Activated naive CD8-positive, alpha-beta T cell treated with anti-CD3 and anti-CD28 coated beads, Interleukin-2, amount 10 ng/mL, durations not matched to agents 7 days and 5 days (primary cell): ENCODE results near the gene PAK4. TPM values are rescaled to one million over a fixed set of nuclear protein-coding genes. Genes with fewer than 3 reads are reported as not detected.
"Not testable (repeated sequence)": the region's sequence is repeated elsewhere in the genome, so short reads cannot be mapped to it uniquely, and the experiment has no call there.

Source experiments
- ATAC-seq: fragments of 150-1000 bp; cut with Tn5 transposase; one replicate; pipeline ENCODE4 v1.10.0; 2021; ENCODE audit warnings: low read depth, moderate library complexity
- POLR2A ChIA-PET: fragments of 350-600 bp; sonication (Branson Sonifier 250); formaldehyde crosslinking; loops from one replicate; lab custom pipeline; 2021; ENCODE audit warnings: antibody characterized with exemption; lab: Charles Lee
- DNase-seq: peaks from one replicate; pipeline ENCODE4 v3.0.0; 2021
- H3K27ac Mint-ChIP-seq: one replicate; pipeline ENCODE4 v1.8.0; 2022; ENCODE audit warnings: mild to moderate bottlenecking, mixed read lengths
- H3K27me3 Mint-ChIP-seq: one replicate; pipeline ENCODE4 v1.8.0; 2022; ENCODE audit warnings: mild to moderate bottlenecking, moderate library complexity, mixed read lengths
- H3K36me3 Mint-ChIP-seq: one replicate; pipeline ENCODE4 v1.8.0; 2021; ENCODE audit warnings: mild to moderate bottlenecking, mixed read lengths
- H3K4me1 Mint-ChIP-seq: one replicate; pipeline ENCODE4 v1.8.0; 2021; ENCODE audit warnings: mixed read lengths
- H3K4me3 Mint-ChIP-seq: one replicate; pipeline ENCODE4 v1.8.0; 2022; ENCODE audit warnings: mild to moderate bottlenecking, moderate library complexity, mixed read lengths
- H3K9me3 Mint-ChIP-seq: one replicate; pipeline ENCODE4 v1.8.0; 2021; ENCODE audit warnings: mixed read lengths
- total RNA-seq, 2 experiments: library from RNA; stranded (reverse); gene quantifications; one replicate each; pipeline ENCODE4 v1.2.3, GENCODE V29; 2021

The PAK4 gene
- total RNA-seq, 2 experiments from 2014 or later = 16.1 to 17.1 TPM

- Mint-ChIP-seq H3K4me1 (peaks cover 9% of the 10 kb centered on the region), H3K27ac (no peak overlapping the region), H3K36me3 (no peaks in the 10 kb centered on the region), H3K27me3 (peaks cover 79% of the 10 kb centered on the region), H3K4me3 (no peak overlapping the region), H3K9me3 (no peaks in the 10 kb centered on the region)
- DNase-seq (no peak), ATAC-seq (no peak)
- POLR2A ChIA-PET = no interaction called here
Observed at GRCh38 chr19:39200803-39201115, 75.2 kb downstream of the PAK4 start.

- POLR2A ChIA-PET = no interaction called here
- no peaks in the 10 kb centered on the region for H3K9me3 Mint-ChIP-seq
- H3K27ac Mint-ChIP-seq = no peak overlapping the region
- peaks cover 63% of the 10 kb centered on the region for H3K27me3 Mint-ChIP-seq
- H3K36me3 Mint-ChIP-seq = no peaks in the 10 kb centered on the region
- ATAC-seq (no peak), DNase-seq (no peak)
- H3K4me1 Mint-ChIP-seq = peaks cover 2% of the 10 kb centered on the region
- no peak overlapping the region for H3K4me3 Mint-ChIP-seq
Observed at GRCh38 chr19:39202998-39203355, 77.4 kb downstream of the PAK4 start.

GRCh38 chr19:39203372-39204341 lies 78.1 kb downstream of the PAK4 start, which contains the start of gene SYCN:
Gene SYCN (minus strand): TSS chr19:39204263. CDS start chr19:39204254, 9 bp downstream.
- Mint-ChIP-seq H3K4me3 (no peak within 1 kb of the TSS), H3K9me3 (no peaks in the 10 kb centered on the region), H3K4me1 (peaks cover 2% of the 10 kb centered on the region), H3K36me3 (no peaks in the 10 kb centered on the region), H3K27me3 (peaks cover 57% of the 10 kb centered on the region), H3K27ac (no peak within 1 kb of the TSS)
- DNase-seq (no peak), ATAC-seq (no peak)
- POLR2A ChIA-PET = no interaction called here

GRCh38 chr19:39205449-39205764 lies 79.8 kb downstream of the PAK4 start:
- no peaks in the 10 kb centered on the region for H3K9me3 Mint-ChIP-seq
- POLR2A ChIA-PET = no interaction called here
- ATAC-seq (no peak), DNase-seq (no peak)
- H3K27me3 Mint-ChIP-seq = peaks cover 47% of the 10 kb centered on the region
- no peaks in the 10 kb centered on the region for H3K36me3 Mint-ChIP-seq
- no peaks in the 10 kb centered on the region for H3K4me1 Mint-ChIP-seq
- H3K27ac Mint-ChIP-seq = no peak overlapping the region
- no peak overlapping the region for H3K4me3 Mint-ChIP-seq

- no peaks in the 10 kb centered on the region for H3K36me3 Mint-ChIP-seq
- no peaks in the 10 kb centered on the region for H3K4me1 Mint-ChIP-seq
- no peak overlapping the region for H3K4me3 Mint-ChIP-seq
- peaks cover 41% of the 10 kb centered on the region for H3K27me3 Mint-ChIP-seq
- no peaks in the 10 kb centered on the region for H3K9me3 Mint-ChIP-seq
- no peak for DNase-seq
- POLR2A ChIA-PET = no interaction called here
- H3K27ac Mint-ChIP-seq = no peak overlapping the region
- no peak for ATAC-seq
Observed at GRCh38 chr19:39206122-39206521, 80.5 kb downstream of the PAK4 start.

DNA sequence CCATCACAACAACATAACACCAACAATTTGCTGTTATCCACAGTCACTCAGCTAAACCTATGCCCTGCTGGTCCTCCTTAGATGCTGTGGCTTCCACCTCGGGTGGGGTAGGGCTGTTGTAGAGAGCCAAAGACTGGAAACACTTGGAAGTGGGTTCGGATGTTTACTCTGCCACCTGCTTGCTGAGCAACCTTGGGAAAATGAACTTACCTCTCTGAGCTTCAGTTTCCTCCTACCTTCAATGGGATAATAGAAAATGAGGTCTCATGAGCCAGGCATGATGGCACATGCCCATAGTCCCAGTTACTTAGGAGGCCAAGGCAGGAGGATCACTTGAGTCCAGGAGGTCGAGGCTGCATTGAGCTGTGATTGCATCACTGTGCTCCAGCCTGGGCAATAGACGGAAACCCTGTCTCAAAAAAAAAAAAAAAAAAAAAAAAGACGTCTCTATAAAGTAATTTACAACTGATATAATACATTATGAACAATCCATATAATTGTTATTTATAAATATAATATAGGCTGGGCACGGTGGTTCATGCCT lies 81.8 kb downstream of the PAK4 start:
- DNase-seq = no peak
- H3K36me3 Mint-ChIP-seq = no peaks in the 10 kb centered on the region
- H3K27ac Mint-ChIP-seq = no peak overlapping the region
- peaks cover 31% of the 10 kb centered on the region for H3K27me3 Mint-ChIP-seq
- POLR2A ChIA-PET = interaction anchor here (0.6 kb wide), 1 partner anchor 609 kb away, joined by 5 read pairs; no protein-coding TSS in a partner anchor
- no peaks in the 10 kb centered on the region for H3K9me3 Mint-ChIP-seq
- no peak overlapping the region for H3K4me3 Mint-ChIP-seq
- no peaks in the 10 kb centered on the region for H3K4me1 Mint-ChIP-seq
- ATAC-seq = no peak

DNA sequence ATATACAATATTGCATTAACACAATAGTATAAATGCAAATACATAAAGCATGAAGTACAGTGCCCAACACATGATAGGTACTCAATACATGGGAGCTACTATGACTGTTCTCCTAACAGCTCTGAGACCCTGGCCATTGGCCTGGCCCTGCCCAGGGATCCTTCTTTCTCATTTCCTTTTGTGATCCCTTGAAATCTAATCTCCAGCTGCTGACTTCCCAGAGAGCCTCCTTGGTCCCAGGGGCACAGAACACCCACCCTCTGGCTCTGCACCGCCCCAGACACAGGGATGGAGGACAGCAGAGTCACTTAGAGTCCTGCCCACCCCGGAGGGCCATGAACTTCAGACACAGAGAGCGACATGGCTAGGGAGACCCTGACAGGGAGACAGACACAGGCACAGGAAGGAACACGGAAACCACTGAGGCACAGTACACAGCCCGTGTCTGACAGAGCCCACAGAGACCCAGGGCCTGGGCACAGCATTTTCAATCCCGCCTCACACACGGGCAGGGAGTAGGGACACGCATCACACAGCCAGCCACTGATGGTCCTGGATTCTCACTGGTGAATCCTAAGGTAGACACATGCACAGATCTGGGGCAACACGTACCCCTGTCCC lies 82.7 kb downstream of the PAK4 start:
- no peak for ATAC-seq
- no peak overlapping the region for H3K4me3 Mint-ChIP-seq
- POLR2A ChIA-PET = no interaction called here
- H3K36me3 Mint-ChIP-seq = no peaks in the 10 kb centered on the region
- H3K4me1 Mint-ChIP-seq = no peaks in the 10 kb centered on the region
- H3K9me3 Mint-ChIP-seq = no peaks in the 10 kb centered on the region
- peaks cover 21% of the 10 kb centered on the region for H3K27me3 Mint-ChIP-seq
- no peak for DNase-seq
- no peak overlapping the region for H3K27ac Mint-ChIP-seq

- Mint-ChIP-seq H3K4me3 (no peak overlapping the region), H3K9me3 (no peaks in the 10 kb centered on the region), H3K36me3 (no peaks in the 10 kb centered on the region), H3K4me1 (no peaks in the 10 kb centered on the region), H3K27me3 (peaks cover 14% of the 10 kb centered on the region), H3K27ac (no peak overlapping the region)
- no peak for DNase-seq
- POLR2A ChIA-PET = no interaction called here
- ATAC-seq = no peak
Observed at GRCh38 chr19:39209196-39209595, 83.6 kb downstream of the PAK4 start.

DNA sequence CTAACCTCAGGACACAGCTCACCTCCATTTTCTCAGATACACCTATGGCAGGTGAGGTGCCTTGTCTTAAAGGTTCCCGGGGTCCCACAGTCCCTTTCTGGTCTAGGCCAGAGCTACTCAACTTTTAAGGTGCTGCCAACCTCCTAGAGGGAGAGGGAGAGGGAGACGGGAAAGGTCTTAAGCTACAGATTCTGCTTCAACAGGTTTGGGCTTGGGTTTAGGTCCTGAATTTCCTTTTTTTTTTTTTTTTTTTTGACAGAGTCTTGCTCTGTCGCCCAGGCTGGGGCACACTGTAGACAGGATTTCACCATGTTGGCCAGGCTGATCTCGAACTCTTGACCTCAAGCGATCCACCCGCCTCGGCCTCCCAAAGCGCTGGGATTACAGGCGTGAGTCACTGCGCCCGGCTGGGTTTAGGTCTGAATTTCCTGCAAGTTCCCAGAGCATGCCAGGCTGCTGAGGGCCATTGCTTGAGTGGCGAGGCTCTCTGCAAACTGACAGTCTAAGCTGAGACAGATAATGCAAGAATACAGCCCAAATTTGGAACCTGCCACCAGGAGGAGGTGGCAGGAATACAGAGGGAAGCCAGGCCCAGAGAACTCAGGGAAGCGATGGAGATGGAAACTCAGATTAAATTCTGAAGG lies 86.3 kb downstream of the PAK4 start:
- POLR2A ChIA-PET = interaction anchor here (1.0 kb wide), 1 partner anchor 115 kb away, joined by 6 read pairs; no protein-coding TSS in a partner anchor
- DNase-seq (no peak), ATAC-seq (peak; percentile 22)
- Mint-ChIP-seq H3K27ac (no peak overlapping the region), H3K9me3 (no peaks in the 10 kb centered on the region), H3K36me3 (no peaks in the 10 kb centered on the region), H3K27me3 (no peaks in the 10 kb centered on the region), H3K4me3 (no peak overlapping the region), H3K4me1 (no peaks in the 10 kb centered on the region)

DNA sequence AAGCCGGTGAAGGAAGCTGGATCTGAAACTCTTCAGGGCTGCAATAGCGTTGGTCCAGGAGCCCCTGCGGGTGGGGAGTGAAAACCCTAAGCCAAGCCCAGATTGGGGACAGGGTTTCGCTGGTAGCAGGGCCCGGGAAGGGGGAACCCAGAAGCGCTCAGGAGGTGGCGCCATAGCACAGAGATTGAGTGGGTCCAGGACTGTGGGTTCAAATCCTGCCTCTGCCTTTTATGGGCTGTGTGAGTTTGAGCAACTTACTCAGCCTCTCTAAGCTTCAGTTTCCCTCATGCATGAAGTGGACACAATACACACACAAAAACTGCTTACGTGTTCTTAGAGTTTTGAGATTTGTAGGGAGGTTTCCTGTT lies 86.8 kb downstream of the PAK4 start:
- Mint-ChIP-seq H3K4me3 (no peak overlapping the region), H3K27me3 (no peaks in the 10 kb centered on the region), H3K4me1 (peaks cover 2% of the 10 kb centered on the region), H3K9me3 (no peaks in the 10 kb centered on the region), H3K27ac (no peak overlapping the region), H3K36me3 (no peaks in the 10 kb centered on the region)
- POLR2A ChIA-PET = interaction anchor here (1.0 to 1.9 kb wide), 2 partner anchors 114 to 116 kb away, joined by 5 to 6 read pairs; no protein-coding TSS in a partner anchor
- ATAC-seq = peak; percentile 96
- peak; percentile 76 for DNase-seq

GRCh38 chr19:39215323-39215722 lies 89.7 kb downstream of the PAK4 start:
- ATAC-seq, POLR2A ChIA-PET, H3K27ac Mint-ChIP-seq: not testable (repeated sequence)

DNA sequence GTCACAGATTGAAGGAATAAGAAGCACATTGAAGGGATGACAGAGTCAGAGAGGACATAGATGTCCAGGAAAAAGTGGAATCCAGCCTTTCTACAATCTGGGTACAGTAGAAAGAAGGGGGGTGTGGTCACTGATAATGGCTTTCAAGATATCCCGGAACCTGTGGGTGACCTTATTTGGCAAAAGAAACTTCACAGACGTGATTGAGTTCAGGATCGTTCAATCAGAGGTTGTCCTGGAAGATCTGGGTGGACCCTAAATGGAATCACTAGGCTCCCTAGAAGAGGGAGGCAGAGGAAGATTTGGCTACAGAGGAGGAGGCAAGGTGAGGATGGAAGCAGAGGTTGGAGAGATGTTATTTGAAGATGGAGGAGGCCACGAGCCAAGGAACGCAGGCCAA lies 91.5 kb downstream of the PAK4 start:
- peaks cover 14% of the 10 kb centered on the region for H3K27me3 Mint-ChIP-seq

More at GRCh38 chr19:39215323-39215722, 89.7 kb downstream of the PAK4 start:
- H3K4me1 Mint-ChIP-seq, H3K9me3 Mint-ChIP-seq, H3K27me3 Mint-ChIP-seq, H3K4me3 Mint-ChIP-seq, DNase-seq, H3K36me3 Mint-ChIP-seq: not testable (repeated sequence)

More for the DNA sequence above, 91.5 kb downstream of the PAK4 start:
- Mint-ChIP-seq H3K36me3 (no peaks in the 10 kb centered on the region), H3K27ac (no peak overlapping the region), H3K4me1 (peaks cover 9% of the 10 kb centered on the region), H3K4me3 (no peak overlapping the region), H3K9me3 (no peaks in the 10 kb centered on the region)
- DNase-seq (no peak), ATAC-seq (no peak)
- POLR2A ChIA-PET = interaction anchor here (0.6 to 0.9 kb wide), 2 partner anchors 20 to 315 kb away, joined by 3 read pairs; no protein-coding TSS in a partner anchor
